Lower leg skin (tissue), 3 donors: ENCODE measurements around the gene MBLAC2.

Experiments
- CTCF ChIP-seq, 3 donors: fragments of 450-650 bp; IDR thresholded peaks; one replicate each; pipeline ENCODE4 v1.5.1; 2016; ENCODE audit warnings: antibody characterized with exemption in 3 of 3, mild to moderate bottlenecking in 3 of 3, moderate library complexity in 2 of 3
- POLR2A ChIP-seq, 2 donors: fragments of 450-650 bp; IDR thresholded peaks; one replicate each; pipeline ENCODE4 v1.6.1; 2016 to 2017; ENCODE audit warnings: antibody characterized with exemption in 2 of 2, mild to moderate bottlenecking in 1 of 2, moderate library complexity in 1 of 2

GRCh38 chr5:90473396-90474234 is 956 bp downstream of the MBLAC2 start:
- TF ChIP-seq CTCF (IDR thresholded peaks at IDR 0.05) (no peak), POLR2A (IDR thresholded peaks at IDR 0.05) (no peak)
